ENCODE data around the gene WDR4.
"Not testable (repeated sequence)": the region's sequence is repeated elsewhere in the genome, so short reads cannot be mapped to it uniquely, and the experiment has no call there.

DNA sequence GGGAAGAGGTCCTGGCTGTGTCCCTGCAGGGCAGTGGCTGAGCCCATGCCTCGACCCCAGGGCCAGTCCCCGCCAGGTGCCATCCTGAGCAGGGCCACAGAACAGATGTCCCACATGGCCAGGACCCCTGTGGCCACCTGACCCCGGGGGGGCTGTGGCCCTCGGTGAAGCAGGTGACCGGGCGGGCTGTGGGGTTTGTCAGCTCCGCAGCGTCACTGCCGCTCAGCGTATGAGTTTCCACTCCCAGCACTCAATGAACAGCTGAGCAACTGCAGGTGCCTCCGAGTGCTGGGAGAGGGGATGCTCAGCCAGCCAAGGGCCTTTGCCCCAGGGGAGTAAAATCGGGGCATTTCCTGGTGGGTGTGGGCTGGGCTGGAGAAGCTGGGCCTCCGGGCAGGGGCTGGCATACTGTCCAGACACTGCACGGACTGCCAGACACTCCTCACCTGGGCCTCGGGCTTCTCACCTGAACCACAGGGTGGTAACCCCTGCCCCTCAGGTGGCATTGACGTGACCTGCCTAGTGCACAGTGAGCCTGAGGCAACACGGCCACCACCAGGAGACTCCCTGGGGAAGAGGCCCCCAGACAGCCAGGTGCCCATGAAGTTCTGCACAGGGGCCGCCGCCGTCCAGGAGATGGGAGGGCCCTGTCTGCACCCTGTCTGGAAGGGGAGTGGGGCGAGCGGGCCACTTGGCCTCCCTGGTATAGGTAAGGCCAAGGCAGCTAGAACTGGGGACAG, 37.3 kb downstream of the WDR4 start:
- TF ChIP-seq, protein P1, sequence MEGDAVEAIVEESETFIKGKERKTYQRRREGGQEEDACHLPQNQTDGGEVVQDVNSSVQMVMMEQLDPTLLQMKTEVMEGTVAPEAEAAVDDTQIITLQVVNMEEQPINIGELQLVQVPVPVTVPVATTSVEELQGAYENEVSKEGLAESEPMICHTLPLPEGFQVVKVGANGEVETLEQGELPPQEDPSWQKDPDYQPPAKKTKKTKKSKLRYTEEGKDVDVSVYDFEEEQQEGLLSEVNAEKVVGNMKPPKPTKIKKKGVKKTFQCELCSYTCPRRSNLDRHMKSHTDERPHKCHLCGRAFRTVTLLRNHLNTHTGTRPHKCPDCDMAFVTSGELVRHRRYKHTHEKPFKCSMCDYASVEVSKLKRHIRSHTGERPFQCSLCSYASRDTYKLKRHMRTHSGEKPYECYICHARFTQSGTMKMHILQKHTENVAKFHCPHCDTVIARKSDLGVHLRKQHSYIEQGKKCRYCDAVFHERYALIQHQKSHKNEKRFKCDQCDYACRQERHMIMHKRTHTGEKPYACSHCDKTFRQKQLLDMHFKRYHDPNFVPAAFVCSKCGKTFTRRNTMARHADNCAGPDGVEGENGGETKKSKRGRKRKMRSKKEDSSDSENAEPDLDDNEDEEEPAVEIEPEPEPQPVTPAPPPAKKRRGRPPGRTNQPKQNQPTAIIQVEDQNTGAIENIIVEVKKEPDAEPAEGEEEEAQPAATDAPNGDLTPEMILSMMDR (IDR thresholded peaks at IDR 0.05), result not testable (repeated sequence)
- TF ChIP-seq POLR2A (IDR thresholded peaks at IDR 0.05), result not testable (repeated sequence)

Data from heart left ventricle (tissue), 13 donors.